Measurements from ENCODE around the gene RSPRY1.

The RSPRY1 gene

GRCh38 chr16:57265850-57266530, 79.9 kb downstream of the RSPRY1 start:
- peak overlapping the region; percentile 56 for H3K27ac ChIP-seq
- TF ChIP-seq, protein P1, sequence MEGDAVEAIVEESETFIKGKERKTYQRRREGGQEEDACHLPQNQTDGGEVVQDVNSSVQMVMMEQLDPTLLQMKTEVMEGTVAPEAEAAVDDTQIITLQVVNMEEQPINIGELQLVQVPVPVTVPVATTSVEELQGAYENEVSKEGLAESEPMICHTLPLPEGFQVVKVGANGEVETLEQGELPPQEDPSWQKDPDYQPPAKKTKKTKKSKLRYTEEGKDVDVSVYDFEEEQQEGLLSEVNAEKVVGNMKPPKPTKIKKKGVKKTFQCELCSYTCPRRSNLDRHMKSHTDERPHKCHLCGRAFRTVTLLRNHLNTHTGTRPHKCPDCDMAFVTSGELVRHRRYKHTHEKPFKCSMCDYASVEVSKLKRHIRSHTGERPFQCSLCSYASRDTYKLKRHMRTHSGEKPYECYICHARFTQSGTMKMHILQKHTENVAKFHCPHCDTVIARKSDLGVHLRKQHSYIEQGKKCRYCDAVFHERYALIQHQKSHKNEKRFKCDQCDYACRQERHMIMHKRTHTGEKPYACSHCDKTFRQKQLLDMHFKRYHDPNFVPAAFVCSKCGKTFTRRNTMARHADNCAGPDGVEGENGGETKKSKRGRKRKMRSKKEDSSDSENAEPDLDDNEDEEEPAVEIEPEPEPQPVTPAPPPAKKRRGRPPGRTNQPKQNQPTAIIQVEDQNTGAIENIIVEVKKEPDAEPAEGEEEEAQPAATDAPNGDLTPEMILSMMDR (conservative IDR thresholded peaks at IDR 0.05), result no peak
- TF ChIP-seq ZFX (IDR thresholded peaks at IDR 0.05), result no peak

GRCh38 chr16:57266531-57267260, 80.6 kb downstream of the RSPRY1 start:
- TF ChIP-seq, protein P1 (conservative IDR thresholded peaks at IDR 0.05), result no peak
- TF ChIP-seq ZFX (IDR thresholded peaks at IDR 0.05), result no peak
- H3K27ac ChIP-seq, result peak overlapping the region; percentile 56

DNA sequence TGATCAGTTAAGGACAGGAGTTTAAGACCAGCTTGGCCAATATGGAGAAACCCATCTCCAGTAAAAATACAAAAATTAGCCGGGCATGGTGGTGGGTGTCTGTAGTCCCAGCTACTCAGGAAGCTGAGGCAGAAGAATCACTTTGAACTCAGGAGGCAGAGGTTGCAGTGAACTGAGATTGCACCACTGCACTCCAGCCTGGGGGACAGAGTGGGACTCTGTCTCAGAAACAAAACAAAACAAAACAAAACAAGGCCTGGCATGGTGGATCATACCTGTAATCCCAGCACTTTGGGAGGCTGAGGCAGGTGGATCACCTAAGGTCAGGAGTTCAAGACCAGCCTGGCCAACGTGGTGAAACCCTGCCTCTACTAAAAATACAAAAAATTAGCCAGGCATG, 81.2 kb downstream of the RSPRY1 start:
- peak overlapping the region; percentile 56 for H3K27ac ChIP-seq

DNA sequence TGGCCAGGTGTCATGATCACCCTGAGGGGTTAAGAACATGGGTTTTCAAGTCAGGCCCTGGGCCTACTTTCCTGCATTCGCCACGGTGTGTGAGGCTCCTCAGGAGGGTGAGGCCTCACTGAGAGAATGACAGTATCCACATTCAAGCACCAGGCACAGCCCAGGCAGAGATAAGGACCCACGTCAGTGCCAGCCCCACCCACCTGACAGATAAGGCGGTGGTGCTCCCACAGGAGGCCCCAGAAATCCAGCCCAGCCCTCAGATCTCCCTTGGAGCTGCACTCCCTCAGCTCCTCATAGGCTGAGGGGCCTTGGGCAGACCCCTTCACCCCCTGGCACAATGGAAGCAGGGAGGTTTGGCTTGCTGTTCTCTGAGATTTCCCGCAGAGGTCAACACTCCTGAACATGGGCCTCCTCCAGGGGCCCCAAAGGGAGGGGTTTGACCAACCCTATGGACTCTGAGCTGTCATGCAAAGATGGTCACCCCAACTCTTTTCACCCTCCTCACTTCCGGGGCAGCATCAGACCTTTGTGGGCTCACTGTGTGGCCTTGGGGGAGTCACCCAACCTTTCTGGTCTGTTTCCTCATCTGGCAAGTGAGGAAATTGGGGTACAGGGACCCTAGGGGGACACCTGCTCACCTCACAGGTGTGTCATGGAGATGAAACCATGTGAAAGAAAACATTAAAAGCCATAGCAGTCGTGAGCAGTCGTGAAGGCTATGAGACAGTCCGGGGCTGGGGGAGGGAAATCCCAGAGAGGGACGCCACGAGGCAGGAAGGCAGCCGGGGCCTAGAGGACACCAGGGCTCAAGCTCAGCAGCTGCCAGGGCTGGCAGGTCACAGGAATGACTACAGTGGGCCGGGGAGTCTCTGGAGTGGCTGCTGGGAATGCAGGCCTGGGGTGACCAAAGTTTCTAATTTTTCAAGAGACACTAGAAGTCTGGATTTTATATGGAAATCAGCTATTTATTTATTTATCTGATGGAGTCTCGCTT, 83.0 kb downstream of the RSPRY1 start:
- no peak overlapping the region for H3K27ac ChIP-seq
- TF ChIP-seq ZFX (IDR thresholded peaks at IDR 0.05), result no peak
- TF ChIP-seq, protein P1 (conservative IDR thresholded peaks at IDR 0.05), result no peak

DNA sequence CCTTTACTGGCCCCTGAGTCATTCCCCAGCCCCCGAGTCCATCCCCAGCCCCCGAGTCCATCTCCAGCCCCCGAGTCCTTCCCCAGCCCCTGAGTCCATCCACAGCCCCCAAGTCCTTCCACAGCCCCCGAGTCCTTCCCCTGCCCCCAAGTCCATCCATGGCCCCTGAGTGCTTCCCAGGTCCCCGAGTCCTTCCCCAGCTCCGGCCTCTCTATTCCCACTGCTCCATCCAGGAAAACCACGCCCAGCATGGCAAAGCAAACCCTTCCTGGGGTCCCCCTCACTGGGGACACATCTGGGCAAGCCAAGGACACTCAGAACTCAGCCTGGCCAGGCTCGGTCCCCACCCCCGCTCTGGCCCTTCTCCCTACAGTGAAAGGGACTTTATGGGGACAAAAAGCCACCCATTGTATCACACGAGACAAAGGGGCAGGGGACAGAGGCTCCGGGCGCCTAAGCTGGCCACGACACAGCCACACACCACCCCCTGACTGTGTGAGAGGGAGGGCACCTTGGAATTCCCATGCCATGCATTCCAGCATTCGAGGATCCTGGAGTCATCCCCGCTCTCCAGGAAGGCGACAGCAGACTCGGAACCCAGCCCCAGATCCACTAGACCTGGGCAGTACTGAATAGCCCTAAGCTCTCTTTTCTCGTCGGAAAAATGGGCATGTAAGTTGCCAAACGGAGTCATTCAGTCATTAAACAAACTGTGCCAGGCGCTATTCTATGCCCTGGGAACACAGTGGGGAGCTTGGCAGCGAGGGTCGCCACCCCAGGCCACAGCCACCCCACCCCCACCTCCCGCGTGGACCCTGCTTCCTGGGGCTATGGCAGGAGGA, 84.3 kb downstream of the RSPRY1 start:
- no peak overlapping the region for H3K27ac ChIP-seq
- TF ChIP-seq ZFX (IDR thresholded peaks at IDR 0.05), result no peak
- TF ChIP-seq, protein P1 (conservative IDR thresholded peaks at IDR 0.05), result no peak

GRCh38 chr16:57271063-57271345, 84.9 kb downstream of the RSPRY1 start:
- no peak for TF ChIP-seq ZFX (IDR thresholded peaks at IDR 0.05)
- TF ChIP-seq, protein P1 (conservative IDR thresholded peaks at IDR 0.05), result no peak

GRCh38 chr16:57271867-57272495, 85.9 kb downstream of the RSPRY1 start:
- no peak overlapping the region for H3K27ac ChIP-seq
- TF ChIP-seq, protein P1 (conservative IDR thresholded peaks at IDR 0.05), result no peak
- no peak for TF ChIP-seq ZFX (IDR thresholded peaks at IDR 0.05)

More at GRCh38 chr16:57271063-57271345, 84.9 kb downstream of the RSPRY1 start:
- no peak overlapping the region for H3K27ac ChIP-seq
